Panc1 (cell line): ENCODE data around the gene SLC3A2. TPM values are rescaled to one million over a fixed set of nuclear protein-coding genes. Genes with fewer than 3 reads are reported as not detected.
A peak's percentile ranks its signal among the peaks of the same experiment; 100 is the strongest.
"Not testable (repeated sequence)": the region's sequence is repeated elsewhere in the genome, so short reads cannot be mapped to it uniquely, and the experiment has no call there.

ENCODE experiments used
- ATAC-seq: fragments of 200-7000 bp; cut with Tn5 transposase; 2 replicates; pipeline ENCODE4 v1.9.1; 2020; ENCODE audit warnings: mild to moderate bottlenecking, moderate library complexity
- BruUV-seq: library from RNA; stranded (reverse); fragments of 400-500 nt; replicated peaks from 2 replicates; lab custom pipeline; 2021; lab: Mats Ljungman, UMichigan
- CTCF ChIA-PET: fragments of 300-600 bp; sonication (Branson Sonifier 250); formaldehyde crosslinking; loops from one replicate; lab custom pipeline; 2022; ENCODE audit warnings: antibody characterized with exemption; lab: Charles Lee
- POLR2A ChIA-PET: fragments of 300-600 bp; sonication (Branson Sonifier 250); formaldehyde crosslinking; loops from one replicate; lab custom pipeline; 2022; ENCODE audit warnings: antibody characterized with exemption; lab: Charles Lee
- DNase-seq: peaks from one replicate; pipeline ENCODE4 v3.0.0-alpha.2; 2010; ENCODE audit warnings: low read depth, low spot score
- H3K27ac ChIP-seq: 2 replicates; pipeline ENCODE4 v1.5.1; 2011; ENCODE audit warnings: mild to moderate bottlenecking, low read length, inconsistent platforms
- H3K27me3 ChIP-seq: fragments of 200-500 bp; sonication (Bioruptor generic); 2 replicates; pipeline ENCODE4 v1.6.0; 2014; ENCODE audit warnings: low read length, inconsistent platforms; ENCODE audit not compliant: control insufficient read depth, insufficient read depth
- H3K36me3 ChIP-seq: fragments of 200-500 bp; sonication (Bioruptor generic); 2 replicates; pipeline ENCODE4 v1.5.1; 2014; ENCODE audit warnings: inconsistent platforms, mild to moderate bottlenecking, low read length, moderate library complexity; ENCODE audit not compliant: control insufficient read depth, insufficient read depth
- H3K4me1 ChIP-seq: 2 replicates; pipeline ENCODE4 v1.5.1; 2011; ENCODE audit warnings: inconsistent platforms, mild to moderate bottlenecking, low read length, moderate library complexity; ENCODE audit not compliant: control insufficient read depth, insufficient read depth
- H3K4me3 ChIP-seq, 2 experiments: 2 replicates each; pipeline ENCODE4 v1.5.1; 2011 to 2012; ENCODE audit warnings: low read depth in 2 of 2, low read length in 2 of 2, mild to moderate bottlenecking in 2 of 2, inconsistent platforms in 1 of 2, moderate library complexity in 1 of 2
- H3K9me3 ChIP-seq: fragments of 200-500 bp; sonication (Bioruptor generic); 2 replicates; pipeline ENCODE4 v1.5.1; 2014; ENCODE audit warnings: low read depth, mild to moderate bottlenecking, inconsistent platforms, low read length, moderate library complexity; ENCODE audit not compliant: control insufficient read depth, insufficient read depth
- POLR2AphosphoS5 ChIP-seq: IDR thresholded peaks from 2 replicates; pipeline ENCODE4 v1.6.1; 2012; ENCODE audit warnings: mild to moderate bottlenecking, low read depth, low read length, moderate library complexity
- SIN3A ChIP-seq: IDR thresholded peaks from 2 replicates; pipeline ENCODE4 v1.6.1; 2012; ENCODE audit warnings: low read depth, mild to moderate bottlenecking, low read length, moderate library complexity, borderline replicate concordance; ENCODE audit not compliant: insufficient read depth
- TCF7L2 ChIP-seq: IDR thresholded peaks from 2 replicates; pipeline ENCODE4 v1.6.1; 2011; ENCODE audit warnings: mild to moderate bottlenecking, low read depth, low read length, inconsistent platforms
- in situ Hi-C: cut with HindIII; loops from 2 replicates; pipeline ENCODE4 v1.10.0; 2016; ENCODE audit warnings: low sequenced_read_pairs, low pct_unique_long_range_greater_than_20kb
- intact Hi-C: fragments of 100-400 bp; cut with micrococcal nuclease; formaldehyde crosslinking; loops from one replicate; pipeline ENCODE4 v1.10.0; 2022; ENCODE audit not compliant: unreplicated experiment
- total RNA-seq: library from RNA; stranded (reverse); gene quantifications from one replicate; pipeline ENCODE4 v1.2.1, GENCODE V29; 2021; ENCODE audit not compliant: unreplicated experiment
- TF ChIP-seq, protein P1 (sequence below): fragments of 450-650 bp; IDR thresholded peaks from 2 replicates; pipeline ENCODE4 v1.5.1; 2017; ENCODE audit warnings: mild to moderate bottlenecking
- TF ChIP-seq, protein P2 (sequence below), 2 experiments: IDR thresholded peaks; 2 replicates each; pipeline ENCODE4 v1.6.1; 2011 to 2012; ENCODE audit warnings: low read depth in 2 of 2, control low read depth in 1 of 2, low read length in 1 of 2, mild to moderate bottlenecking in 1 of 2, moderate library complexity in 1 of 2; ENCODE audit not compliant: insufficient read depth in 1 of 2

The SLC3A2 gene
- total RNA-seq, 1 experiment from 2014 or later = 184 TPM

DNA sequence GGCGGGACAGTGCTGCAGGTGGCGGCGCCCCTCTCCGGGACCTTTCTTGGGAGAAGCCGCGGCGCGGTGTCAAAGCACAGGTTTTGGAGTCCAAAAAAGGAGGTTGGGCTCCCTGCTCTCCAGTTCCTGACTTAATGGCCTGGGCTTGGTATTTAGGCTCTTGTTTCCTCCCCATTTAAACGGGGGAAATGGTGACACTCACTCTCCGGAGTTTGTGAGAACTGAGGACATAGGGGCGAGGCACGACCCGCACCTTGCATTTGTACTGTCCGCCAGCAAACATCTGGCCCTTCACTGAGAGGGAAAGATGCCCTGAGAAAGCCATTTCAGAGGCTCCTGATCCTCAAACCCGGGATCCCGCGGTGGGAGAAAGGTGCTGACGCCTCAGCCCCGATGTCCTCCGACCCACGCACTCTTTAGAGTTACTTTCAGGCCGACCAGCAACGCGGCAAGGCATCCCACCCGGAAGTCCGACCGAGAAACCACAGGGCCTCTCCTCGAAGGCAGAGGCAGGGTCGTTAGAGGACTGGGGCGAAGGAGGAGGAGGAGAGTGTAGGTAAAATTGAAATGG is 38.4 kb upstream of the SLC3A2 start:
- peaks cover 12% of the 10 kb centered on the region for H3K4me1 ChIP-seq
- TSS peak; percentile 80 for BruUV-seq
- CTCF ChIA-PET = no interaction called here
- ATAC-seq (no peak), DNase-seq (no peak)
- H3K27ac ChIP-seq = peak overlapping the region; percentile 96
- H3K4me3 ChIP-seq = peak overlapping the region; percentile 28 to 53
- peaks cover 3% of the 10 kb centered on the region; the same call in 1 of the 2 replicates for H3K36me3 ChIP-seq
- no peaks in the 10 kb centered on the region for H3K27me3 ChIP-seq
- POLR2A ChIA-PET = interaction anchor here (1.3 kb wide), 1 partner anchor 20 kb away, joined by 20 read pairs; no protein-coding TSS in a partner anchor
- TF ChIP-seq, protein P1, sequence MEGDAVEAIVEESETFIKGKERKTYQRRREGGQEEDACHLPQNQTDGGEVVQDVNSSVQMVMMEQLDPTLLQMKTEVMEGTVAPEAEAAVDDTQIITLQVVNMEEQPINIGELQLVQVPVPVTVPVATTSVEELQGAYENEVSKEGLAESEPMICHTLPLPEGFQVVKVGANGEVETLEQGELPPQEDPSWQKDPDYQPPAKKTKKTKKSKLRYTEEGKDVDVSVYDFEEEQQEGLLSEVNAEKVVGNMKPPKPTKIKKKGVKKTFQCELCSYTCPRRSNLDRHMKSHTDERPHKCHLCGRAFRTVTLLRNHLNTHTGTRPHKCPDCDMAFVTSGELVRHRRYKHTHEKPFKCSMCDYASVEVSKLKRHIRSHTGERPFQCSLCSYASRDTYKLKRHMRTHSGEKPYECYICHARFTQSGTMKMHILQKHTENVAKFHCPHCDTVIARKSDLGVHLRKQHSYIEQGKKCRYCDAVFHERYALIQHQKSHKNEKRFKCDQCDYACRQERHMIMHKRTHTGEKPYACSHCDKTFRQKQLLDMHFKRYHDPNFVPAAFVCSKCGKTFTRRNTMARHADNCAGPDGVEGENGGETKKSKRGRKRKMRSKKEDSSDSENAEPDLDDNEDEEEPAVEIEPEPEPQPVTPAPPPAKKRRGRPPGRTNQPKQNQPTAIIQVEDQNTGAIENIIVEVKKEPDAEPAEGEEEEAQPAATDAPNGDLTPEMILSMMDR = no peak
- TF ChIP-seq TCF7L2 (no peak), SIN3A (no peak), POLR2AphosphoS5 (no peak)
- TF ChIP-seq, protein P2, sequence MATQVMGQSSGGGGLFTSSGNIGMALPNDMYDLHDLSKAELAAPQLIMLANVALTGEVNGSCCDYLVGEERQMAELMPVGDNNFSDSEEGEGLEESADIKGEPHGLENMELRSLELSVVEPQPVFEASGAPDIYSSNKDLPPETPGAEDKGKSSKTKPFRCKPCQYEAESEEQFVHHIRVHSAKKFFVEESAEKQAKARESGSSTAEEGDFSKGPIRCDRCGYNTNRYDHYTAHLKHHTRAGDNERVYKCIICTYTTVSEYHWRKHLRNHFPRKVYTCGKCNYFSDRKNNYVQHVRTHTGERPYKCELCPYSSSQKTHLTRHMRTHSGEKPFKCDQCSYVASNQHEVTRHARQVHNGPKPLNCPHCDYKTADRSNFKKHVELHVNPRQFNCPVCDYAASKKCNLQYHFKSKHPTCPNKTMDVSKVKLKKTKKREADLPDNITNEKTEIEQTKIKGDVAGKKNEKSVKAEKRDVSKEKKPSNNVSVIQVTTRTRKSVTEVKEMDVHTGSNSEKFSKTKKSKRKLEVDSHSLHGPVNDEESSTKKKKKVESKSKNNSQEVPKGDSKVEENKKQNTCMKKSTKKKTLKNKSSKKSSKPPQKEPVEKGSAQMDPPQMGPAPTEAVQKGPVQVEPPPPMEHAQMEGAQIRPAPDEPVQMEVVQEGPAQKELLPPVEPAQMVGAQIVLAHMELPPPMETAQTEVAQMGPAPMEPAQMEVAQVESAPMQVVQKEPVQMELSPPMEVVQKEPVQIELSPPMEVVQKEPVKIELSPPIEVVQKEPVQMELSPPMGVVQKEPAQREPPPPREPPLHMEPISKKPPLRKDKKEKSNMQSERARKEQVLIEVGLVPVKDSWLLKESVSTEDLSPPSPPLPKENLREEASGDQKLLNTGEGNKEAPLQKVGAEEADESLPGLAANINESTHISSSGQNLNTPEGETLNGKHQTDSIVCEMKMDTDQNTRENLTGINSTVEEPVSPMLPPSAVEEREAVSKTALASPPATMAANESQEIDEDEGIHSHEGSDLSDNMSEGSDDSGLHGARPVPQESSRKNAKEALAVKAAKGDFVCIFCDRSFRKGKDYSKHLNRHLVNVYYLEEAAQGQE (IDR thresholded peaks at IDR 0.05; ENCODE audit: insufficient read depth in 1 of 2, low read depth in 2 of 2, low read length in 1 of 2) = no peak
- intact Hi-C loops = no loop called here
- in situ Hi-C loops = no loop called here
- H3K9me3 ChIP-seq = no peaks in the 10 kb centered on the region

DNA sequence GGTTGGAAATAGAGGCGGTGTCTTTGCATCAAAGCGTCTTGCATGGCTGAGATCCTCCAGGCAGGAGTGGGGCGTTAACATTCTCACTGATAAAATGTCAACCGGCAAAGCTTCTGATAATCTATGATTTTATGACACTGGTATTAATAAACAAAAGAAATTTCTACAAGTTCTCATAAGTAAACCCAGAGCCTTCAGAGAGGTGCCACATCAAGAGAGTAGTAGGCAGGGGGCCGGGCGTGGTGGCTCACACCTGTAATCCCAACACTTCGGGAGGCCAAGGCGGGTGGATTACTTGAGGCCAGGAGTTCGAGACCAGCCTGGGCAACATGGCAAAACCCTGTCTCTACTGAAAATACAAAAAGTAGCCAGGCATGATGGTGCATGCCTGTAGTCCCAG is 37.8 kb upstream of the SLC3A2 start:
- ATAC-seq = not testable (repeated sequence)

DNA sequence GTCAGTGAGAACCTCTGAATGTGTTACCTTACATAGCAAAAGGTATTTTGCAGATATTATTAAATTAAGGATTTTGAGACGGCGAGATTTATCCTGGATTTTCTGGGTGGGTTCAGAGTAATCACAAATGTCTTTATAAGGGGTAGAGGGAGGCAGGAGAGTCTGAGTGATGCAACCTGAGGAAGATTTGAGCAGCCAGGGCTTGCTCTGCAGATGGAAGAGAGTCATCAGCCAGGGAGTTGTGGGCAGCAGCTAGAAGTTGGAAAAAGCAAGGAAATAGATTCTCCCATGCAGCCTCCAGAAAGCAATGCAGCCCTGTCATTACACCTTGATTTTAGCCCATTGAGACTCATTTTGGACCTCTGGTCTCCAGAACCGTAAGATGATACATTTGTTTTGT is 37.2 kb upstream of the SLC3A2 start:
- Histone ChIP-seq H3K9me3 (no peaks in the 10 kb centered on the region), H3K4me3 (no peak overlapping the region), H3K27ac (peak overlapping the region; percentile 18; the same call in 1 of the 2 replicates), H3K4me1 (peaks cover 8% of the 10 kb centered on the region), H3K27me3 (no peaks in the 10 kb centered on the region), H3K36me3 (peaks cover 3% of the 10 kb centered on the region; the same call in 1 of the 2 replicates)
- no TSS peak for BruUV-seq
- in situ Hi-C loops = no loop called here
- intact Hi-C loops = no loop called here
- ATAC-seq (no peak), DNase-seq (no peak)
- TF ChIP-seq SIN3A (no peak), TCF7L2 (no peak), POLR2AphosphoS5 (no peak)
- TF ChIP-seq, protein P1 = no peak
- TF ChIP-seq, protein P2 (IDR thresholded peaks at IDR 0.05; ENCODE audit: insufficient read depth in 1 of 2, low read depth in 2 of 2, low read length in 1 of 2) = no peak
- ChIA-PET POLR2A (interaction anchor here (2.1 kb wide), 1 partner anchor 12 kb away, joined by 8 read pairs; no protein-coding TSS in a partner anchor), CTCF (no interaction called here)

More for the DNA sequence above, 37.8 kb upstream of the SLC3A2 start:
- POLR2A ChIA-PET, CTCF ChIA-PET, H3K4me3 ChIP-seq, H3K36me3 ChIP-seq, H3K9me3 ChIP-seq, DNase-seq, BruUV-seq, intact Hi-C loops, H3K27me3 ChIP-seq, in situ Hi-C loops: not testable (repeated sequence)
- Histone ChIP-seq H3K27ac (peak overlapping the region; percentile 96), H3K4me1 (peaks cover 11% of the 10 kb centered on the region)
